GM12874 (cell line): Measurements from ENCODE around the gene SMOC2.

Experiments
- TF ChIP-seq, protein P1 (sequence below): IDR thresholded peaks from 2 replicates; pipeline ENCODE4 v1.5.1; 2011; ENCODE audit warnings: low read depth, mild to moderate bottlenecking, control low read depth, low read length, moderate library complexity; ENCODE audit not compliant: insufficient read depth

Gene SMOC2

DNA sequence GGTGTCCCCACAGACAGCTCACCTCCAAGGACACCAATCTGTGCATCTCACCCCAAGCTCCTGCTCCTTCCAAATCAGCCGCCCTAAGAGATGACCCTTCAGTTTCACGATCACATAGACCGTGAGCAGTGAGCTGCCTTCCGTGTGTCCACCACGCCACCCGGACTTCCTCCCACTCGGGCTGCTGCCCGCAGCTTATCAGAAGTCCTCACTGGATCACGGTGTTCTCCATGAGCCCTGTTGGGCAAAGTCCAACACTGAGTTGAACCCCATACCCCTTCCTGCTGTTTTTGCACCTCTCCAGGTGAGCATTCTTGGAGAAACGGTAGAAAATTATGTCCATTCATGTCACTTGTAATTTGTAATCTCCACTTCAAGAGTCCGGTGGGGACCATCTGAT is 234.4 kb downstream of the SMOC2 start:
- TF ChIP-seq, protein P1, sequence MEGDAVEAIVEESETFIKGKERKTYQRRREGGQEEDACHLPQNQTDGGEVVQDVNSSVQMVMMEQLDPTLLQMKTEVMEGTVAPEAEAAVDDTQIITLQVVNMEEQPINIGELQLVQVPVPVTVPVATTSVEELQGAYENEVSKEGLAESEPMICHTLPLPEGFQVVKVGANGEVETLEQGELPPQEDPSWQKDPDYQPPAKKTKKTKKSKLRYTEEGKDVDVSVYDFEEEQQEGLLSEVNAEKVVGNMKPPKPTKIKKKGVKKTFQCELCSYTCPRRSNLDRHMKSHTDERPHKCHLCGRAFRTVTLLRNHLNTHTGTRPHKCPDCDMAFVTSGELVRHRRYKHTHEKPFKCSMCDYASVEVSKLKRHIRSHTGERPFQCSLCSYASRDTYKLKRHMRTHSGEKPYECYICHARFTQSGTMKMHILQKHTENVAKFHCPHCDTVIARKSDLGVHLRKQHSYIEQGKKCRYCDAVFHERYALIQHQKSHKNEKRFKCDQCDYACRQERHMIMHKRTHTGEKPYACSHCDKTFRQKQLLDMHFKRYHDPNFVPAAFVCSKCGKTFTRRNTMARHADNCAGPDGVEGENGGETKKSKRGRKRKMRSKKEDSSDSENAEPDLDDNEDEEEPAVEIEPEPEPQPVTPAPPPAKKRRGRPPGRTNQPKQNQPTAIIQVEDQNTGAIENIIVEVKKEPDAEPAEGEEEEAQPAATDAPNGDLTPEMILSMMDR = no peak

- TF ChIP-seq, protein P1 = no peak
Measured at GRCh38 chr6:168675933-168676551, 235.1 kb downstream of the SMOC2 start.

DNA sequence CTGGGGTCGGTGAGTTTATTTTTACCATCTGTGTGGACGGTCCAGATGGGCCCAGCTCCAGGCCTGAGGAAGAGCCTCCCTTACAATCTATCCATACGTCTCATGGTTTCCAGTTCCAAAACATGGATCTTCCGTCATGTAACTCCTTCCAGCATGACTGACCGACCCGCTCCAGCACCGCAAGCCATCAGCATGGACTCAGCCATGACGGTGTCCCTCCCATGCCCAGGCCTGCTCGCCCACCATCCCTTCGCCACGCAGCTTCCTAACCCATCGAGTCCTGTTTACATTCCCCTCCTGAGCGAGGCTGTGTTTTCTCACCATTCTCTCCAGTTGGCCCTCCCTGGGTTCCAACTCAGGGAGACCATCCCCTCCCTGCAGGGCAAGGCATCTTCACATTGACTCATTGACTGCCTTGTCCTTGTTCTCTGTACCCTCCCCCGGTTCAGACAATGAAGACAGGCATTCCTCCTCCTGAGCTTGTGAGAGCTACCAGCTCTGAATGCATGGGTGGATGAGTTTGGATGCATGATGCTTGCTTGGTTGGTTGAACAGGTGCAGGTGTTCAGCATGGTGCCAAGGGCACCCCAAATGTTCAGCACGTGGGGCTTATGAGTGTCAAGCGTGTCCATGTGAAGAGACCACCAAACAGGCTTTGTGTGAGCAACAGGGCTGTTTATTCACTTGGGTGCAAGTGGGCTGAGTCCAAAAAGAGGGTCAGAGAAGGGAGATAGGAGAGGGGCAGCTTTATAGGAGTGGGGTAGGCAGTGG is 235.8 kb downstream of the SMOC2 start:
- TF ChIP-seq, protein P1 = no peak

DNA sequence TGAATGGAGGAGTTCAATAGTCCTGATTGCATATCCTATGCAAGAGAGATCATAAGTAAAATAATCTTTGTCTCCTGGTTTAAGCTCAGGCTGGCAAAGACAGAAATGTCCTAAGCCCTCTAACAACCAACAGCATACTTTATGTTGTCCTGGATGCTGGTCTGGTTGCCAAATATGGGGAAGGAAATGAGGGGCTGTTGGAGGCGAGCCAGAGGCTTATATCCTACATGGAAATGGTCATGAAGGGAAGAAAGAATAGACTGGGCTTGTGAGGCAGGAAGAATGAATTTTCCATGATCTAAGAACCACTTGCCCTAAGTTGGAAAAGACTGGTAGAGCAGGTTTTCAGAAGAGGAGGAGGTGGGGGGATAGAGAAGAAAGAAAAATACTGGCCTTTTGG is 237.1 kb downstream of the SMOC2 start:
- TF ChIP-seq, protein P1 = no peak

DNA sequence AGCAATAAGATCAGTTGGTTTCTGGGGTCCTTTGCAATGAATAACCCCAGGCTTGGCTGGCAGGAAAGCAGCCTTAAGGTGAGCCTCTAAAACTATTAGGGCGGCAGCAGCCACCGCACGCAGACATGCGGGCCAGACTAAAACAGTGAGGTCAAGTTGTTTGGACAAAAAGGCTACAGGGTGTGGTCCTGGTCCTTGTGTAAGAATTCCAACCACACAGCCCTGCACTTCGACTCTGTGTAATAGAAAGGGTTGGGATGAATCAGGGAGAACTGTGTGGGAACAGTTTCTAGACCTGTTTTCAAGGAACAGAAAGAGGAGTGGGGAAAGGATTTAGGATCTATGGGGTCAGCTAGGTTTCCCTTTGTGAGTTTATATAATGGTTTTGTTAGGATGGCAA is 237.6 kb downstream of the SMOC2 start:
- TF ChIP-seq, protein P1 = no peak

GRCh38 chr6:168681748-168682147 is 240.8 kb downstream of the SMOC2 start:
- TF ChIP-seq, protein P1 = no peak

DNA sequence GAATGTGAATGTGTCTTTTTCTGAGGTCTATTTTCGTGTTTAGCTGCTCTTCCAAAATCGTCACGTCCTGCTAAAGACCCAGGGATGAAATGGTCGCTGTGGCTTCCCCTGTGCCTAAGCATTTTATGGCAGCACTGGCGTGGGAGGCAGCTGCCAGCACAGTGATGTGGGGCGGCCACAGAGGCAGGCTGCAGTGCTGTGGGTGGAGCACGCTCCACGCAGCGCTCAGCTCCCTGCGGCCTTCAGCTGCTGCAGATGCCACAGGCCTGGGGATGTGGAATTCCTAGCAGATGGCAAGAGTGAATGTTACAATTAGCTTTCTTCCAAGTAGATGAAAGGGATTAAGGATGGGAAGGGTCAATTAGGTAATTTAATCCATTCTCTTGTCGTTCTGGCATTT is 242.6 kb downstream of the SMOC2 start:
- TF ChIP-seq, protein P1 = no peak
